HCT116 (cell line): ENCODE results near the gene SLC17A5. TPM values are rescaled to one million over a fixed set of nuclear protein-coding genes. Genes with fewer than 3 reads are reported as not detected.

ENCODE experiments used
- ATAC-seq: fragments of 200-7000 bp; cut with Tn5 transposase; 2 replicates; pipeline ENCODE4 v1.9.1; 2020; ENCODE audit warnings: mild to moderate bottlenecking, moderate library complexity
- BruUV-seq: library from RNA; stranded (reverse); fragments of 400-500 nt; replicated peaks from 2 replicates; lab custom pipeline; 2021; lab: Mats Ljungman, UMichigan
- CTCF ChIA-PET: fragments of 300-600 bp; sonication (Branson Sonifier 250); formaldehyde crosslinking; loops from one replicate; lab custom pipeline; 2021; ENCODE audit warnings: antibody characterized with exemption; lab: Charles Lee
- POLR2A ChIA-PET: fragments of 300-600, 350-600 bp; sonication (Branson Sonifier 250); formaldehyde crosslinking; loops from one replicate; lab custom pipeline; 2021; ENCODE audit warnings: antibody characterized with exemption; lab: Charles Lee
- RAD21 ChIA-PET, 2 experiments: fragments of 300-600 bp; sonication (Branson Sonifier 250); formaldehyde crosslinking; loops; one replicate each; lab custom pipeline; 2023; ENCODE audit warnings: low total read pairs in 2 of 2; ENCODE audit not compliant: uncharacterized antibody in 2 of 2, unreplicated experiment in 2 of 2, low non-redundant PET in 1 of 2; lab: Charles Lee
- DNase-seq: peaks from one replicate; pipeline ENCODE4 v3.0.0-alpha.2; 2010; ENCODE audit warnings: low read depth, low spot score
- H2AFZ ChIP-seq: fragments of 200-600 bp; shearing (Covaris generic), sonication (generic); 2 replicates; pipeline ENCODE4 v1.6.1; 2017; ENCODE audit warnings: low read depth, mixed run types, mixed read lengths, antibody characterized with exemption, low read length; ENCODE audit not compliant: poor library complexity, severe bottlenecking
- H3K27ac ChIP-seq: 2 replicates; pipeline ENCODE4 v1.5.1; 2012; ENCODE audit warnings: low read depth, low read length
- H3K27me3 ChIP-seq: fragments of 200-600 bp; sonication (generic); 2 replicates; pipeline ENCODE4 v1.6.1; 2016; ENCODE audit warnings: mixed run types, low read length, mixed read lengths; ENCODE audit not compliant: insufficient read depth
- H3K36me3 ChIP-seq, 2 experiments: fragments of 200-500 bp in 1 of 2; fragments of 200-600 bp in 1 of 2; sonication (Bioruptor generic) in 1 of 2; sonication (generic) in 1 of 2; 2 replicates each; pipeline versions ENCODE4 v1.5.1 to v1.6.1; 2014 to 2016; ENCODE audit warnings: low read length in 2 of 2, inconsistent platforms in 1 of 2, mixed read lengths in 1 of 2, mixed run types in 1 of 2; ENCODE audit not compliant: insufficient read depth in 2 of 2, control insufficient read depth in 1 of 2
- H3K4me1 ChIP-seq, 2 experiments: fragments of 200-600 bp in 1 of 2; sonication (generic) in 1 of 2; 2 replicates each; pipeline versions ENCODE4 v1.5.1 to v1.6.1; 2012 to 2017; ENCODE audit warnings: low read length in 2 of 2, inconsistent platforms in 1 of 2, mild to moderate bottlenecking in 1 of 2, mixed read lengths in 1 of 2, mixed run types in 1 of 2, moderate library complexity in 1 of 2; ENCODE audit not compliant: insufficient read depth in 2 of 2, control insufficient read depth in 1 of 2
- H3K4me2 ChIP-seq: fragments of 200-600 bp; sonication (generic); 2 replicates; pipeline ENCODE4 v1.6.1; 2017; ENCODE audit warnings: mixed run types, low read length, mixed read lengths
- H3K4me3 ChIP-seq, 2 experiments: fragments of 200-600 bp in 1 of 2; sonication (generic) in 1 of 2; replicated peaks in 1 of 2; 2 replicates each; pipeline ENCODE4 v1.5.1; 2011 to 2016; ENCODE audit warnings: low read length in 2 of 2, control low read depth in 1 of 2, low read depth in 1 of 2, mild to moderate bottlenecking in 1 of 2, mixed read lengths in 1 of 2, mixed run types in 1 of 2
- H3K79me2 ChIP-seq: fragments of 200-600 bp; sonication (generic); 2 replicates; pipeline ENCODE4 v1.6.1; 2017; ENCODE audit warnings: mild to moderate bottlenecking, mixed run types, low read length, moderate library complexity, mixed read lengths; ENCODE audit not compliant: insufficient read depth
- H3K9ac ChIP-seq: fragments of 200-600 bp; sonication (generic); 2 replicates; pipeline ENCODE4 v1.6.1; 2016; ENCODE audit warnings: low read length, mixed read lengths
- H3K9me2 ChIP-seq: fragments of 200-600 bp; sonication (generic), shearing (Covaris generic); 2 replicates; pipeline ENCODE4 v1.6.1; 2017; ENCODE audit warnings: mixed run types, mild to moderate bottlenecking, moderate library complexity; ENCODE audit not compliant: insufficient read depth
- H3K9me3 ChIP-seq, 2 experiments: fragments of 200-500 bp in 1 of 2; fragments of 200-600 bp in 1 of 2; sonication (Bioruptor generic) in 1 of 2; sonication (generic) in 1 of 2; 2 replicates each; pipeline ENCODE4 v1.6.1; 2014 to 2017; ENCODE audit warnings: low read length in 2 of 2, mixed read lengths in 2 of 2, inconsistent platforms in 1 of 2, low read depth in 1 of 2, mild to moderate bottlenecking in 1 of 2, mixed run types in 1 of 2, moderate library complexity in 1 of 2; ENCODE audit not compliant: control insufficient read depth in 1 of 2, insufficient read depth in 1 of 2
- H4K20me1 ChIP-seq: fragments of 200-600 bp; sonication (generic), shearing (Covaris generic); 2 replicates; pipeline ENCODE4 v1.6.1; 2017; ENCODE audit warnings: mixed run types, mild to moderate bottlenecking, moderate library complexity; ENCODE audit not compliant: insufficient read depth
- ATF3 ChIP-seq: IDR thresholded peaks from 2 replicates; pipeline ENCODE4 v1.6.1; 2012
- CBX3 ChIP-seq: IDR thresholded peaks from 2 replicates; pipeline ENCODE4 v1.6.1; 2012; ENCODE audit warnings: low read depth
- CTCF ChIP-seq, 3 experiments: fragments of 200-600 bp in 1 of 3; sonication (generic) in 1 of 3; IDR thresholded peaks in 2 of 3; conservative IDR thresholded peaks in 1 of 3; 2 replicates each; pipeline ENCODE4 v1.5.1; 2012 to 2017; ENCODE audit warnings: low read depth in 2 of 3, low read length in 2 of 3, antibody characterized with exemption in 1 of 3, borderline replicate concordance in 1 of 3, control low read depth in 1 of 3, mild to moderate bottlenecking in 1 of 3, mixed read lengths in 1 of 3, mixed run types in 1 of 3, moderate library complexity in 1 of 3; ENCODE audit not compliant: insufficient read depth in 1 of 3
- EGR1 ChIP-seq: IDR thresholded peaks from 2 replicates; pipeline ENCODE4 v1.6.1; 2012; ENCODE audit warnings: low read depth
- ELF1 ChIP-seq: IDR thresholded peaks from 2 replicates; pipeline ENCODE4 v1.6.1; 2012; ENCODE audit warnings: low read depth, borderline replicate concordance
- EZH2 ChIP-seq: fragments of 200-600 bp; sonication (generic); IDR thresholded peaks from 2 replicates; pipeline ENCODE4 v1.6.1; 2017; ENCODE audit warnings: antibody characterized with exemption, mixed run types
- EZH2phosphoT487 ChIP-seq: fragments of 200-600 bp; IDR thresholded peaks from 2 replicates; pipeline ENCODE4 v1.6.1; 2018; ENCODE audit warnings: antibody characterized with exemption, borderline replicate concordance
- FOSL1 ChIP-seq: IDR thresholded peaks from 2 replicates; pipeline ENCODE4 v1.6.1; 2012; ENCODE audit warnings: low read depth
- MAX ChIP-seq: IDR thresholded peaks from 2 replicates; pipeline ENCODE4 v1.6.1; 2012
- RAD21 ChIP-seq: IDR thresholded peaks from 2 replicates; pipeline ENCODE4 v1.6.1; 2012; ENCODE audit warnings: low read depth, mild to moderate bottlenecking
- REST ChIP-seq: IDR thresholded peaks from 2 replicates; pipeline ENCODE4 v1.6.1; 2012; ENCODE audit warnings: low read depth
- SIN3A ChIP-seq: IDR thresholded peaks from 2 replicates; pipeline ENCODE4 v1.6.1; 2012; ENCODE audit warnings: low read depth
- SP1 ChIP-seq: IDR thresholded peaks from 2 replicates; pipeline ENCODE4 v1.6.1; 2012; ENCODE audit warnings: low read depth
- SRF ChIP-seq: IDR thresholded peaks from 2 replicates; pipeline ENCODE4 v1.6.1; 2012; ENCODE audit warnings: low read depth
- TCF7L2 ChIP-seq: IDR thresholded peaks from 2 replicates; pipeline ENCODE4 v1.7.0; 2011; ENCODE audit warnings: borderline replicate concordance, inconsistent platforms; ENCODE audit not compliant: insufficient read depth, insufficient read length; ENCODE audit errors: extremely low read depth
- YY1 ChIP-seq: IDR thresholded peaks from 2 replicates; pipeline ENCODE4 v1.6.1; 2011; ENCODE audit warnings: low read length, low read depth, moderate library complexity, mild to moderate bottlenecking; ENCODE audit not compliant: insufficient replicate concordance; ENCODE audit errors: extremely low read depth
- ZFX ChIP-seq: fragments of 450-650 bp; IDR thresholded peaks from 2 replicates; pipeline ENCODE4 v1.6.1; 2017
- ZNF274 ChIP-seq: fragments of 200-500 bp; sonication (Bioruptor generic); IDR thresholded peaks from 2 replicates; pipeline ENCODE4 v1.6.1; 2014; ENCODE audit warnings: mild to moderate bottlenecking, low read depth, low read length, inconsistent platforms
- intact Hi-C: fragments of 100-400 bp; cut with micrococcal nuclease; formaldehyde crosslinking; loops from 2 replicates; pipeline ENCODE4 v1.10.0; 2022
- total RNA-seq: library from RNA; stranded (reverse); gene quantifications from one replicate; pipeline ENCODE4 v1.2.1, GENCODE V29; 2021; ENCODE audit not compliant: unreplicated experiment
- TF ChIP-seq, protein P1 (sequence below): IDR thresholded peaks from 2 replicates; pipeline ENCODE4 v1.6.1; 2011; ENCODE audit warnings: mild to moderate bottlenecking, low read length, moderate library complexity; ENCODE audit not compliant: insufficient replicate concordance; ENCODE audit errors: extremely low read depth

SLC17A5 gene
- total RNA-seq, 1 experiment from 2014 or later: 17.0 TPM

DNA sequence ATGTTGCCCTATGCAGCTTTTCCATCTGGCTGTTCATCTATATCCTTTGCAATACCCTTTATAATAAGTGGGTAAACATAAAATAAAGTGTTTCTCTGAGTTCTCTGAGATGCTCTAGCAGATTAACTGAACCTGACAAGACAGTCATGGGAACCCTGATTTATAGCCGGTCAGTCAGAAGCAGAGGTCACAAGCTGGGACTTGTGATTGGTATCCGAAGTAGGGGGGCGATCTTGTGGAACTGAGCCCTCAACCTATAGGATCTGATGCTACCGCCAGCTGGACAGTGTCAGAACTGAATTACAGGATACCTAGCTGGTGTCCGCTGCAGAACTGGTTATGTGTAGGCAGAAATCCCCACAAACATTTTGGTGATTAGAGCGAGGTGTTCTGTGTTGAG lies 39.0 kb downstream of the SLC17A5 start:
- Histone ChIP-seq H4K20me1 (no peaks in the 10 kb centered on the region), H2AFZ (no peak overlapping the region), H3K27me3 (no peaks in the 10 kb centered on the region), H3K79me2 (no peaks in the 10 kb centered on the region), H3K36me3 (peaks cover 5 to 9% of the 10 kb centered on the region in 2 experiments), H3K4me3 (no peak overlapping the region), H3K9ac (no peak overlapping the region), H3K9me2 (no peaks in the 10 kb centered on the region), H3K4me1 (peaks cover 0 to 9% of the 10 kb centered on the region in 2 experiments; a peak in 1 of 4 replicates), H3K9me3 (no peaks in the 10 kb centered on the region), H3K27ac (no peak overlapping the region), H3K4me2 (no peak overlapping the region)
- no TSS peak for BruUV-seq
- POLR2A ChIA-PET: interaction anchor here (1.1 kb wide), 1 partner anchor 95 kb away, joined by 3 read pairs; no protein-coding TSS in a partner anchor
- RAD21 ChIA-PET: no interaction called here
- CTCF ChIA-PET: no interaction called here
- TF ChIP-seq REST (no peak), ATF3 (no peak), FOSL1 (no peak), SRF (no peak), ZNF274 (no peak), EGR1 (no peak), MAX (no peak), TCF7L2 (no peak), CBX3 (no peak), EZH2 (no peak), EZH2phosphoT487 (no peak), YY1 (no peak), RAD21 (no peak), SP1 (no peak), ZFX (no peak), SIN3A (no peak), ELF1 (no peak), CTCF (IDR thresholded peaks at IDR 0.05 in 2 of 3, conservative IDR thresholded peaks at IDR 0.05 in 1 of 3; ENCODE audit: borderline replicate concordance in 1 of 3, insufficient read depth in 1 of 3, low read depth in 2 of 3, low read length in 2 of 3) (no peak)
- TF ChIP-seq, protein P1, sequence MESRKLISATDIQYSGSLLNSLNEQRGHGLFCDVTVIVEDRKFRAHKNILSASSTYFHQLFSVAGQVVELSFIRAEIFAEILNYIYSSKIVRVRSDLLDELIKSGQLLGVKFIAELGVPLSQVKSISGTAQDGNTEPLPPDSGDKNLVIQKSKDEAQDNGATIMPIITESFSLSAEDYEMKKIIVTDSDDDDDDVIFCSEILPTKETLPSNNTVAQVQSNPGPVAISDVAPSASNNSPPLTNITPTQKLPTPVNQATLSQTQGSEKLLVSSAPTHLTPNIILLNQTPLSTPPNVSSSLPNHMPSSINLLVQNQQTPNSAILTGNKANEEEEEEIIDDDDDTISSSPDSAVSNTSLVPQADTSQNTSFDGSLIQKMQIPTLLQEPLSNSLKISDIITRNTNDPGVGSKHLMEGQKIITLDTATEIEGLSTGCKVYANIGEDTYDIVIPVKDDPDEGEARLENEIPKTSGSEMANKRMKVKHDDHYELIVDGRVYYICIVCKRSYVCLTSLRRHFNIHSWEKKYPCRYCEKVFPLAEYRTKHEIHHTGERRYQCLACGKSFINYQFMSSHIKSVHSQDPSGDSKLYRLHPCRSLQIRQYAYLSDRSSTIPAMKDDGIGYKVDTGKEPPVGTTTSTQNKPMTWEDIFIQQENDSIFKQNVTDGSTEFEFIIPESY: no peak
- DNase-seq (no peak), ATAC-seq (no peak)
- intact Hi-C loops: loop anchor here (10.0 kb wide), 1 partner anchor 330 kb away; no protein-coding TSS in a partner anchor
